Measurements from ENCODE around the gene SCLY. TPM values are rescaled to one million over a fixed set of nuclear protein-coding genes. Genes with fewer than 3 reads are reported as not detected.
A peak's percentile ranks its signal among the peaks of the same experiment; 100 is the strongest.

Gene SCLY
- total RNA-seq, 1 experiment from 2014 or later, result 40.1 TPM

DNA sequence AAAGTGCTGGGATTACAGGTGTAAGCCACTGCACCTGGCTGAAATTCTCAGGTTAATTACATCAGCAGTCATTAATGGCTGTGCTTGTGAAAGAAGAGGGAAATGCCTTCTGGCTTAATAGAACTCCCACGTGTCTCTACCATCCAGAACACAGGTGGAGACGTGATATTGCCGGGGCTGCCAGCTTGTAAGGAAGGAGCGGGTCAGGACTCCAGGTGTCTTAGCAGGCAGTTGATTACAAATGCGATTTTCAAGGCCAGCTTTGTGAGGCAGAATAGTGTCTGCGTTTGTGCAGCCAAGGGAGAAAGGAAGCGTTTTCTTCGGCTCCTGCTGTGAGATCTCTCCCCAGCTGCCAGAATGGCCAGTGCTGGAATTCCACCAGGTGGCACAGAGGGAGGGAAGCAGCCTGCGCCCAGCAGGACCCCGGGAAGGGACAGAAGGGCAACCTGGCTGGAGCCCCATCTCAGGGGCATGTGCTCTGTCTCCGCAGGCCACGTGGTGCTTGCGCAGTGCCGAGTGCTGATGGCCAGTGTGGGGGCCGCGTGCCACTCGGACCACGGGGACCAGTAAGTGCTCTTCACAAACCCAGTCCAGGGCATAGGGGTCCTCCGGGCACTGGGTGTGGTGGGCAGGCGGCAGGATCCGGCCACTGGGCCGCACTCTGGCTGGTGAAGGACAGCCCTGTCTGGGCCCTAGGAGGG, 35.7 kb downstream of the SCLY start:
- Mint-ChIP-seq H3K4me3 (ENCODE audit: unreplicated experiment) (no peak overlapping the region), H3K27me3 (ENCODE audit: insufficient read depth, unreplicated experiment) (no peaks in the 10 kb centered on the region), H3K27ac (ENCODE audit: low read depth, unreplicated experiment) (no peak overlapping the region), H3K36me3 (ENCODE audit: insufficient read depth, unreplicated experiment) (no peaks in the 10 kb centered on the region), H3K4me1 (ENCODE audit: insufficient read depth, unreplicated experiment) (no peaks in the 10 kb centered on the region), H3K9me3 (ENCODE audit: unreplicated experiment) (no peaks in the 10 kb centered on the region)
- no peak for DNase-seq (ENCODE audit: unreplicated experiment)
- POLR2A ChIA-PET, result interaction anchor here (0.6 kb wide), 1 partner anchor 188 kb away, joined by 3 read pairs; no protein-coding TSS in a partner anchor
- intact Hi-C loops (cut with micrococcal nuclease), result no loop called here
- CTCF ChIA-PET, result interaction anchor here (0.7 kb wide), 1 partner anchor 168 kb away, joined by 3 read pairs; no protein-coding TSS in a partner anchor
- no peak for TF ChIP-seq CTCF (IDR thresholded peaks at IDR 0.05; ENCODE audit: unreplicated experiment)
- no TSS peak for BruUV-seq (replicated peaks)

- no peaks in the 10 kb centered on the region for H3K9me3 Mint-ChIP-seq (ENCODE audit: unreplicated experiment)
- intact Hi-C loops (cut with micrococcal nuclease), result no loop called here
- no peaks in the 10 kb centered on the region for H3K27me3 Mint-ChIP-seq (ENCODE audit: insufficient read depth, unreplicated experiment)
- H3K4me3 Mint-ChIP-seq (ENCODE audit: unreplicated experiment), result no peak overlapping the region
- no TSS peak for BruUV-seq (replicated peaks)
- no peaks in the 10 kb centered on the region for H3K36me3 Mint-ChIP-seq (ENCODE audit: insufficient read depth, unreplicated experiment)
- TF ChIP-seq CTCF (IDR thresholded peaks at IDR 0.05; ENCODE audit: unreplicated experiment), result no peak
- no peak overlapping the region for H3K27ac Mint-ChIP-seq (ENCODE audit: low read depth, unreplicated experiment)
- CTCF ChIA-PET, result no interaction called here
- H3K4me1 Mint-ChIP-seq (ENCODE audit: insufficient read depth, unreplicated experiment), result no peaks in the 10 kb centered on the region
- no peak for DNase-seq (ENCODE audit: unreplicated experiment)
- POLR2A ChIA-PET, result interaction anchor here (0.6 kb wide), 1 partner anchor 187 kb away, joined by 3 read pairs; no protein-coding TSS in a partner anchor
Observed at GRCh38 chr2:238097201-238097987, 36.6 kb downstream of the SCLY start.

DNA sequence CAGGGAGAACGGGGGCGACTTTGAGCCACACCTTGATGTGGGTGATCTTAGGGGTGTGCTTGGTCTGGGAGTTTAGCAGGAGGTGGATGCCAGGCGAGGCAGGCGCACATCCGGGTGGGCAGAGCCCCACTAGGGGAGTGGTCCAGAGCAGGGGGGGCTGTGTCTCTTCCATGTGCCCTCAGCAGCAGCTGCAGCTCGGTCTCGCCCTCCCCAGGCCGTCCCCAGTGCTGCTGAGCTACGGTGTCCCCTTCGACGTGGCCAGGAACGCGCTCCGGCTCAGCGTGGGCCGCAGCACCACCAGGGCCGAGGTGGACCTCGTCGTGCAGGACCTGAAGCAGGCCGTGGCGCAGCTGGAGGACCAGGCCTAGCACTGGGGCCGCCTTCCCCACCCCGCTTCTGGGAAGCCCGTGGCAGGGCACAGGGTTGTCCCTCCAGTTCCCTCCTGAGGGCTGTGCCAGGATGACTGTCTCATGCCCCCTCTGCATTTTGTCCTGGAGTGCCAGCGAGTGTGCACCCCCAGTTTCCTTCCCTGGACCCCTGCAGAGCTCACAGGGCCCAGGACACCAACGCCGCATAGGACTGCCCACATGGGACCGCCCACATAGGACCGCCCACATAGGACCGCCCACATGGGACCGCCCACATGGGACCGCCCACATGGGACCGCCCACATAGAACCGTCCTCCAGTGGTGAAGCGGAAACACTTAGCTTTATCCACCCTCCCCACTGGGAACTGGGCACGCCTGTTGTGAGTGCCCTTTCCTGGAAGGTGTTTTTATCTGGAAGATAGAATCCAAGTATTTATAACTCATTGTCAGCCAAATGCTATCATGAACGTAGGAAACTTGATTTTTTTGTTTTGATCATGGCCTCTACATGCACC, 37.4 kb downstream of the SCLY start:
- H3K36me3 Mint-ChIP-seq (ENCODE audit: insufficient read depth, unreplicated experiment), result no peaks in the 10 kb centered on the region
- ChIA-PET CTCF (no interaction called here), POLR2A (interaction anchor here (0.8 to 1.4 kb wide), 2 partner anchors 11 to 36 kb away, joined by 3 to 5 read pairs; no protein-coding TSS in a partner anchor)
- no peak overlapping the region for H3K27ac Mint-ChIP-seq (ENCODE audit: low read depth, unreplicated experiment)
- no TSS peak for BruUV-seq (replicated peaks)
- no peaks in the 10 kb centered on the region for H3K27me3 Mint-ChIP-seq (ENCODE audit: insufficient read depth, unreplicated experiment)
- no peak overlapping the region for H3K4me3 Mint-ChIP-seq (ENCODE audit: unreplicated experiment)
- TF ChIP-seq CTCF (IDR thresholded peaks at IDR 0.05; ENCODE audit: unreplicated experiment), result no peak
- intact Hi-C loops (cut with micrococcal nuclease), result no loop called here
- no peaks in the 10 kb centered on the region for H3K9me3 Mint-ChIP-seq (ENCODE audit: unreplicated experiment)
- peak; percentile 92 for DNase-seq (ENCODE audit: unreplicated experiment)
- H3K4me1 Mint-ChIP-seq (ENCODE audit: insufficient read depth, unreplicated experiment), result no peaks in the 10 kb centered on the region

Data from MCF 10A (cell line).